ENCODE results near the gene KMT2D.
A peak's percentile ranks its signal among the peaks of the same experiment; 100 is the strongest.

Gene KMT2D

DNA sequence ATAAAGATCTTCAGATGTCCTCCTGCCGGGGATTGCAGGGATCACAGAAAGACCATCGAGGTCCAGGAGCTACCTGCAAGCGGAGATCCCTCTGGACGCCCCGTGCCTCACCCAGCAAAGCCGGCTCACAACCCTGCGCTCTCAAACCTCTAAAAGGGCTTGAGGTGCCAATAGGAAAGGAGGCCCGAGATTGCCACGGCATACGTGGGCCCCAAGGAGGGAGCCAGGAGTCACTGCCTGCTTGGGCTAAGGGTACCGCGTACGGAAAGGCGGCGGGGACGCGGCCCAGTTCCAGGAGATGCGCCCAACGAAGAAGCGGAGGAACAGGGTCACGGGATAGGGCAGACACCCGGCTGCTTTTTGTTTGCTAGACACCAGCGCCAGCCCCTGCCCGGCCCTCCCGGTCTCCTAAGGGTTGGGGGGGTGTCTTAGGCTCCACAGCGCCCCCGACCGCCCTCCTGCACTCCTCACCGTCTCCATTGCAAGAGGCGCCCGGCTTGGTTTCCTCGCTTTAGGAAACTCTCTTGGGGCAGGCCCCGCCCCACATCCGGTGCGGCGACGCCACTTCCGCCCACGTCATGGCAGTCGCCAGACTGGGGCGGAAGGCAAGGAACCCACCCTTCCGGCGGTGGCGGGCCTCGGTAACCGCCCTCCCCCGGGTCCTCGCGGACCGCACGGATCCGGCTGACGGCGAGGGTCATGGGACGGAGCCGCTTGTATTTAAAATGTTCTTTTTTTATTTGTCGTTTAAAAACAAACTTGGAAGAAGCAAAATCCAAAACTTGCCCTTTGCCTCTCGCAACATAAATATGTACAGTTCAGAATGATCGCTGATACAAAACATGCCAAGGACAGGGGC, 42.1 kb downstream of the KMT2D start, which contains the start of gene PRKAG1:
TSS of gene PRKAG1 (minus strand) at position 516 of the 859 bp plus-strand sequence. CDS start at position 480, 36 bp downstream.
- peak; percentile 79 for DNase-seq (ENCODE audit: low read depth)

DNA sequence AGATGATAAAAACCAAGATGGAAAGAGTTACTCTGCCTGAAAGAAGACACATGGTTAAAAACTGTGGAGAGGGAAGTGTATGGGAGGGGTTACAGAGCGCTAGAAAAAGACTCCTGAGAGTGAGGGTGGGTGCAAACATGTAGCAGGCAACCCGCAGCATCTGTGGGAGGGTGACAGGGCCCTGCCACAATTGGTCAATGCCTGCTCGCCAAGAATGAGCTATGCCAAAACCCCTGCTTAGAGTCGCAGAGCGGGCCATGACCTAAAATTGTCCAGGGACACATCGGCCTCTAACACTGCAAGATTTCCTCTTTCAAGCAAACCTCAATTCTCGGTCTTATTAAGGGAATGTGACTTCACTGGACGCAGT, 42.7 kb downstream of the KMT2D start:
- DNase-seq (ENCODE audit: low read depth), result no peak

DNA sequence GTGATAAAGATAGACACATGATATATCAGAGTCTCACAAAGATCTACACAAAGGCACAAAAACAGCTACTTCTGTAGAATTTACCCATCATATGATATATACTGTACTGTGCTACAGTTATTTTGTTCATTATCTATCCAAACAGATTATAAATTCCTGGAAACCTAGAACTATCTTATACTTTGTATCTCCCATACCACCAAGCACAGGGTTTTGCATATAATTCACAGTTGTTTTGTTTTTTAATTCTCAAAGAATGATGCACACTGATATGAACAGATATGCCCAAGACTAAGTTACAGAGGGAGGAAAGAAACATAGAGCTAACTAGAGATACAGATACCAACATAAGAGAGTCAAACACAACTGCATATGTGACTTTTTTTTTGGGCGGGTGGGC, 45.4 kb downstream of the KMT2D start:
- no peak for DNase-seq (ENCODE audit: low read depth)

DNA sequence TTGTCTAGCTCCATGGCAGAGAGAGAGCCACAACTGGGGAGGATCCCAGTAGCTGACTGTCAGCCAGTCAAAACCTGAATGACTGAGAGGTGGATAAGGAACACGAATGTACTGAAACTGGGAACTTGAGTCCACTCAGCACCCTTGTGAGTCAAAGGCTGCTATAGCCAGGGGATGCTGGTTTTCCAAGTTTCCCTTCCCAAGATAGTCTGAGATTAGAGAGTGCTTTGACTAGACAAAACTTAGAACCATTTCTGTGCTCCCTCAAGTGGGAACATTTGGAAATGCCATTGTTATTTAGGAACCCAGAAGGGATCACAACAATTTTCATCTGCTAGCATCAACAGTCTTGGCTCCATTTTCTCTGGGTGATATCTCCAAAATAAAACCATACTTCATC, 46.0 kb downstream of the KMT2D start:
- DNase-seq (ENCODE audit: low read depth), result no peak

DNA sequence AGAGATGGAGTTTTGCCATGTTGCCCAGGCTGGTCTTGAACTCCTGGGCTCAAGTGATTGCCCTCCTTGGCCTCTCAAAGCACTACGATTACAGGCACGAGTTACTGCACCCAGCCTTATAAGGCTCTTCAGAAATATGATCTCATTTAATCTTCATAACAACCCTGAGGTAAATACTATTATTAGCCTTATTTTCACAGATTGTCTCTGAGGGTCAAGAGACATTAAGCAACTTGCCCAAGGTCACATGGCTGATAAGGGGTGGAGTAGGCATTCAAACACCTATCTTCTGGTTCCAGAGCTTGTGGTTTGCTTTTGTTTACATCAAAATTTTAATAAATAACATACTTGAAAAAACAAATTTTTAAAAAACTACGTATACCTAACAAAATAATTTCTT, 47.2 kb downstream of the KMT2D start:
- DNase-seq (ENCODE audit: low read depth), result no peak

DNA sequence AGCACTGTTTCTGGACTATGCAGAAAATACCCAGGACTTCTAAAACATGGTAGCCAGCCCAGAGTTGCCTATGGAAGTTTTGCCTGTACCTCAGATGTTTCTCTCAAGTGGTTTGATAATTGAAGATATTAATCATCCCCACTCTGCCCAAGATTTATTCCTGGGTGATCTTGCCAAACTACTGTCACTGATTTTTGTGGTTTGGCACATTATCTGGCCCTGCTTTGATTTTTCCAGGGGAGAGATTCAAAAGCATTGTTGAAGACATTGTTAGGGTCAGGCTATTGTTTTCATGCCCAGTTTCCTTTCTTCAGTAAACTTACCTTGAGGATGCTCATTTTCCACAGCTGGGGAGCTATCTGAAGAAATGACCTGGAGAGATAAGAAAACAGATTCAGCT, 47.9 kb downstream of the KMT2D start:
- no peak for DNase-seq (ENCODE audit: low read depth)
